ENCODE results near the gene SETBP1. TPM values are rescaled to one million over a fixed set of nuclear protein-coding genes. Genes with fewer than 3 reads are reported as not detected.

Gene SETBP1
- total and polyA plus RNA-seq, 9 of the 15 experiments (the other 6 are each of a cell fraction or from before 2014, with no cell fraction given): under 0.01 to 0.13 (median 0.04) TPM

- Histone ChIP-seq H3K36me3 (ENCODE audit: control insufficient read depth, insufficient read depth, low read length) (no peaks in the 10 kb centered on the region), H2AFZ (ENCODE audit: low read depth, low read length) (no peak overlapping the region), H3K4me3 (no peak overlapping the region), H3K79me2 (ENCODE audit: control insufficient read depth, insufficient read depth, low read length) (no peaks in the 10 kb centered on the region), H3K9me1 (ENCODE audit: control insufficient read depth, insufficient read depth, low read length) (no peaks in the 10 kb centered on the region), H3K27ac (ENCODE audit: extremely low read depth, low read depth, low read length) (no peak overlapping the region), H3K9me3 (replicated peaks; ENCODE audit: control insufficient read depth, insufficient read depth, low read depth, low read length) (no peaks in the 10 kb centered on the region), H3K4me2 (ENCODE audit: insufficient read depth, low read length) (no peak overlapping the region), H3K27me3 (ENCODE audit: control insufficient read depth in 2 of 2, insufficient read depth in 2 of 2, low read length in 2 of 2) (no peaks in the 10 kb centered on the region), H3K4me1 (replicated peaks in 1 of 2; ENCODE audit: control insufficient read depth in 2 of 2, insufficient read depth in 2 of 2, low read length in 2 of 2) (no peaks in the 10 kb centered on the region), H3K9ac (ENCODE audit: insufficient read depth in 1 of 2, low read depth in 2 of 2, low read length in 2 of 2) (no peak overlapping the region), H4K20me1 (replicated peaks; ENCODE audit: control insufficient read depth, insufficient read depth, low read length) (no peaks in the 10 kb centered on the region)
- intact Hi-C loops (cut with micrococcal nuclease) (no loop called here), in situ Hi-C loops (cut with MboI) (no loop called here)
- CTCF ChIA-PET (ENCODE audit: low intra/inter-chr PET ratio): no interaction called here
- no TSS peak for BruUV-seq (replicated peaks)
- TF ChIP-seq ZNF3 (CRISPR knock-in tag; IDR thresholded peaks at IDR 0.05): no peak
- no peak for TF ChIP-seq DDX20 (tag; IDR thresholded peaks at IDR 0.05; ENCODE audit: low read depth)
- TF ChIP-seq EHMT2 (IDR thresholded peaks at IDR 0.05): no peak
- no peak for TF ChIP-seq ZNF316 (IDR thresholded peaks at IDR 0.05)
- no peak for TF ChIP-seq ZNF584 (CRISPR knock-in tag; IDR thresholded peaks at IDR 0.05; ENCODE audit: low read depth)
- TF ChIP-seq ELK3 (CRISPR knock-in tag; IDR thresholded peaks at IDR 0.05): no peak
- TF ChIP-seq ATF3 (IDR thresholded peaks at IDR 0.05): no peak
- no peak for TF ChIP-seq ATF3 (CRISPR knock-in tag; conservative IDR thresholded peaks at IDR 0.05)
- TF ChIP-seq CREM (IDR thresholded peaks at IDR 0.05; ENCODE audit: low read depth): no peak
- DNase-seq (ENCODE audit: extremely low read depth in 1 of 4, low spot score in 3 of 4): no peak
- no peak for ATAC-seq
- FAIRE-seq: no peak
- POLR2A ChIA-PET: no interaction called here
Measured at GRCh38 chr18:44636241-44636640, 44.4 kb upstream of the SETBP1 start.
